VCaP (cell line): Measurements from ENCODE around the gene GORAB.

ENCODE experiments used
- H3K27ac ChIP-seq: fragments of 450-650 bp; 2 replicates; pipeline ENCODE4 v1.5.1; 2017
- TF ChIP-seq, protein P1 (sequence below): fragments of 450-650 bp; conservative IDR thresholded peaks from 2 replicates; pipeline ENCODE4 v1.5.1; 2017; ENCODE audit warnings: mild to moderate bottlenecking, moderate library complexity

The GORAB gene, protein sequence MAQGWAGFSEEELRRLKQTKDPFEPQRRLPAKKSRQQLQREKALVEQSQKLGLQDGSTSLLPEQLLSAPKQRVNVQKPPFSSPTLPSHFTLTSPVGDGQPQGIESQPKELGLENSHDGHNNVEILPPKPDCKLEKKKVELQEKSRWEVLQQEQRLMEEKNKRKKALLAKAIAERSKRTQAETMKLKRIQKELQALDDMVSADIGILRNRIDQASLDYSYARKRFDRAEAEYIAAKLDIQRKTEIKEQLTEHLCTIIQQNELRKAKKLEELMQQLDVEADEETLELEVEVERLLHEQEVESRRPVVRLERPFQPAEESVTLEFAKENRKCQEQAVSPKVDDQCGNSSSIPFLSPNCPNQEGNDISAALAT

DNA sequence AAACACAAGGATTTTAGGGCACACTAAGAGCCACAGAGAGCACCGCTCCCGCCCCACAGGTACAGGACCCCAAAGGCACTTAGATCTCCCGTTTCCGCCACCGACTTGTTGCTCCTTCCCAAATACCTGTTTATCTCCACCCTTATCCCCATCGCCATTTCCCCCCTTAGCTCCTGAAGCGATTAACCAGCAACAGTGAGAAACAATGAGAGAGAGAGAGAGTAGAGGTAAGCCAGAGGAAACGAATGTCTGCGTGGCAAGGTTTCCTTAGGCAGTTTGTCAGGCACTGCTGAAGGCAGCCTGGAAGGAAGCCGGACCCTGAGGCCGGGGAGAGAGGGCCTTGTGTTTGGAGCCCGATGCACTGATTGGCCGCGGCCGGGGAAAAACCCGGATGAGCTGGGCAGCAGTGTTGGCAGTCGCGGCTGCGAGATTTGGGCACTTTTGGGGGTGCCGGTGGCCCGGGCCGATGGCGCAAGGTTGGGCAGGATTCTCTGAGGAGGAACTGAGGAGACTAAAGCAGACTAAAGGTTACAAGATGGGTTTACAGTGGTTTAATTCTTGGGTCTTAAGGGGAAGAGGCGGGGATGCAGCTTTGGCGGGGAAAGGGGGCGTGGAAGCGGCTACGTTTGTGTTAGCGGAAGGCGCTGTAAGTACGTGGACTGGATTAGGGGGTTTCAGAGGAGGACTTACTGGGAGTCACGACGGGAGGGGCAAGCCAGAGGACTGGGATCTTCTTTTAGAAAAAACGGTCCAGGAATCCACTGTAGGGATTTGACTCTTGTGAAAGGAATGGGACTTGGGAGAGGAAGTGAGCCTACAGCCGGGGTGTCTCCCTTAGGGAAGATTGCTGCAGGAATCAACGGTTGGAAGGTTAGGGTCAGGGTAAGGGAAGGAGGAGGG, at the start of gene GORAB:
TSS of gene GORAB (plus strand) at position 409 of the 900 bp plus-strand sequence. CDS start at position 467, 58 bp downstream.
- TF ChIP-seq, protein P1, sequence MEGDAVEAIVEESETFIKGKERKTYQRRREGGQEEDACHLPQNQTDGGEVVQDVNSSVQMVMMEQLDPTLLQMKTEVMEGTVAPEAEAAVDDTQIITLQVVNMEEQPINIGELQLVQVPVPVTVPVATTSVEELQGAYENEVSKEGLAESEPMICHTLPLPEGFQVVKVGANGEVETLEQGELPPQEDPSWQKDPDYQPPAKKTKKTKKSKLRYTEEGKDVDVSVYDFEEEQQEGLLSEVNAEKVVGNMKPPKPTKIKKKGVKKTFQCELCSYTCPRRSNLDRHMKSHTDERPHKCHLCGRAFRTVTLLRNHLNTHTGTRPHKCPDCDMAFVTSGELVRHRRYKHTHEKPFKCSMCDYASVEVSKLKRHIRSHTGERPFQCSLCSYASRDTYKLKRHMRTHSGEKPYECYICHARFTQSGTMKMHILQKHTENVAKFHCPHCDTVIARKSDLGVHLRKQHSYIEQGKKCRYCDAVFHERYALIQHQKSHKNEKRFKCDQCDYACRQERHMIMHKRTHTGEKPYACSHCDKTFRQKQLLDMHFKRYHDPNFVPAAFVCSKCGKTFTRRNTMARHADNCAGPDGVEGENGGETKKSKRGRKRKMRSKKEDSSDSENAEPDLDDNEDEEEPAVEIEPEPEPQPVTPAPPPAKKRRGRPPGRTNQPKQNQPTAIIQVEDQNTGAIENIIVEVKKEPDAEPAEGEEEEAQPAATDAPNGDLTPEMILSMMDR = no peak
- peak within 1 kb of the TSS; percentile 90 for H3K27ac ChIP-seq

DNA sequence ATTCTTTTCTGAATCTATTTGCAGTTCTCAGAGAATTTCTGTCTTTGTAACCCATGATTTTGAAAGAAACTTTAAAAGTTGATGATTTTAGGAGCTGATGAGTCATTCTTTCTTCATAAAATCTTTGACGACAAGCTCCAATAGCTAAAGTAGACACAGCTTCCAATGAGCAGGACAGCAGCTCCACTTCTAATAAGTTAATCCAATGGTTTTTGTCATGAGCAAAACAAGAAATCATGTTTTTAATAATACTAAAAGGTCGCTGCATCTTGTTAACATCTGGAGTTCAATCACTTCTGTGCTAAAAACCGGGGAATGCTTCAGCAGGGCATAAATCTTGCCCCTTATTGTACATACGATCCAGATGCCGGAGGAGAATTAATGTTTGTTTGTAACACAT, 48.9 kb upstream of the GORAB start:
- TF ChIP-seq, protein P1 = no peak

DNA sequence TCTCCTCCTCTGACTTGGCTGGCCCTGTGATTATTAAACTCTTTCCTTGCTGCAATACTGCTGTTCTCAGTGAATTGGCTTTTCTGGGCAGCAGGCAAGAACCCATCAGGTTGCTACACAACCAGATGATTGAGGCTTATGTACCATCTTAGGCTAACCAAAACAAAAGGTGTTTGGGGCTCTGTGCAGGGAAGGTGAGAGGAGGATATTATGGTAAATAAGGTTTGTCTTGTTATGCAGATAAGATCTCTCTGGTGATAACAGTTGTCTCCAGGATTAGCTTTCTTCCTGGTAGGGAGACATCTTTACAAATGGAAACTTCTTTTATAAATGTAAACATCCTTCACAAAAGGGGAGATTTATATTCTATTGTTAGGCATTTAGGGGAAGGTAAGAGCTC, 44.5 kb upstream of the GORAB start:
- TF ChIP-seq, protein P1 = no peak
- H3K27ac ChIP-seq = no peak overlapping the region

More for the DNA sequence above, 48.9 kb upstream of the GORAB start:
- H3K27ac ChIP-seq = no peak overlapping the region

DNA sequence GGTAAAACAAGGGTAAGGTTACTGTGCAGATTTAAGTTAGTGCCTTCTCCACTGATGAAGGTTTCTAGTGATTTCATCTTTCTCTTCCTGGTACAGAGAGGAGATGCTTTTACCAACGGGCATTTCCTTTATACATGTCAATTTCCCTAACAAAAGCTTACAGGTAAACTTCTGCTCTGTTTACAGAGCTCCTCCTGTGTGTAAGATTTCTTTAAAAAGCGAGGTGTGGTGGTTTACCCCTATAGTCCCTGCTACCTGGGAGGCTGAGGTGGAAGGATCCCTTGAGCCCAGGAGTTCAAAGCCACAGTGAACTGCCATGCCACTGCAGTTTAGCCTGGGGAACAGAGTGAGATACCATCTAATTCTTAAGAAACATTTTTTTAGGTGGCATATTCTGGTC, 40.7 kb upstream of the GORAB start:
- H3K27ac ChIP-seq = no peak overlapping the region
- TF ChIP-seq, protein P1 = no peak

DNA sequence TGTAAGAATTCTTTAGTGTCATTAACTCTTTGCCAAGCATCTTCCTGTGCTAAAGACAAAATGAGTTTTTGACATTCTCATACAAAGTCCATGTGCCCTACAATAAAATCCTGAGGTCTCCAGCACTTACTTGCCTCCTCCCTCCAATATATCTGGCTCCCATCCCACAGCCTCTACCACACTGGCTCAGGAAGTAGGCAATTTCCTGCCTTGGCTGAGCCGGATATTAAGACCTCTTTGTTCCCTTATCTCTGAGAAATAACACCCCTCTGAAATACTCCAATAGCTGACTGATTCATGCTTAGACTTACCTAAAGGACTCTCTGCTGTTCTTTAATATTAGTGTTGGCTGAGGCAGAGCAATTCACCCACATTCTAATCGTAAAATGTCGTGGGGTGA, 37.6 kb upstream of the GORAB start:
- H3K27ac ChIP-seq = no peak overlapping the region
- TF ChIP-seq, protein P1 = no peak

DNA sequence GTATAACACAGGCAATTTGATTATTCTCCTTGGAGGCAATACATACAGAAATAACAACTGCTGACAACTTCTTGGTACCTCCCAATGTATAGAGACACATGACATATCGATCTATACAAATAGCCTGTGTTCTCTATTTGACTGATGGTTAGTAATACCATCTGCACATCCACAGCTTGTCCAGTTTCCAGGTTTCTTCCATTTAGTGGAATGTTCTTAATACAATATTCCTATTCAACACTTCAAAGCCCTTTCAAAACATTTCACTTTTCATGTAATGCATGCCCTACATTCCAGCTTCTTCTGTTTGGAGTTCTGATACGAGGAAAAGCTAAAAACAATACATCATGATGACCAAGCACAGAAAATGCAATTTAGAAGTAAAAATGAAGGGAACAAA, 37.0 kb upstream of the GORAB start:
- H3K27ac ChIP-seq = no peak overlapping the region
- TF ChIP-seq, protein P1 = no peak

DNA sequence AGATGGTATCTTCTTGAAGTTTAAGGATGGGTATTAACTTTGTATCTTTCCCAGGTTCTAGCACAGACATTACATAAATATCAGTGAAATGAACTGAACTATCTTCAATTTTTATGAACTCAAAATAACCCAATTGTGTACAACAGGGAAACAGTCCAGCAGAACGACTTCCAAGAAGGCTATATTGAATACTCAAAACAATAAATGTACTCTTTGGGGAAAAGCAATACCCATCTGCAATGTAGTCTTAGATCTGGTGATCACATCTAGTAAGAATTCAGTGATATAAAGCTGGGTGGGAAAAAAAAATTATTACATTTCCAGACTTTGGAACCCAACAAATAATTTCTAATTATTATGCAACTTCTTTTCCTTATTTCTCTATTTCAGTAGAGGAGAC, 33.1 kb upstream of the GORAB start:
- TF ChIP-seq, protein P1 = no peak
- H3K27ac ChIP-seq = no peak overlapping the region
